WTC11 (cell line): ENCODE data around the gene CTDSPL2.

Experiments used
- CBFB ChIP-seq: sonication (generic); formaldehyde crosslinking; IDR thresholded peaks from 2 replicates; pipeline ENCODE4 v1.8.1; 2022; ENCODE audit warnings: mild to moderate bottlenecking, low read depth, missing genetic modification reagents
- CREM ChIP-seq: sonication (generic); formaldehyde crosslinking; IDR thresholded peaks from 2 replicates; pipeline ENCODE4 v1.8.1; 2022; ENCODE audit warnings: mild to moderate bottlenecking, missing genetic modification reagents, moderate library complexity
- ESRRA ChIP-seq: sonication (generic); formaldehyde crosslinking; IDR thresholded peaks from 2 replicates; pipeline ENCODE4 v1.8.1; 2022; ENCODE audit warnings: mild to moderate bottlenecking, missing genetic modification reagents, borderline replicate concordance
- MXD4 ChIP-seq: fragments of 250-450 bp; sonication (Bioruptor Pico); IDR thresholded peaks from 2 replicates; pipeline ENCODE4 v1.8.0; 2021; ENCODE audit warnings: mild to moderate bottlenecking, moderate library complexity, borderline replicate concordance
- NR2C2 ChIP-seq: sonication (generic); formaldehyde crosslinking; IDR thresholded peaks from 2 replicates; pipeline ENCODE4 v1.8.0; 2022; ENCODE audit warnings: mild to moderate bottlenecking, missing genetic modification reagents
- TF ChIP-seq, protein P1 (sequence below): fragments of 200-600 bp; IDR thresholded peaks from 2 replicates; pipeline ENCODE4 v1.8.0; 2022; ENCODE audit warnings: antibody characterized with exemption
- TF ChIP-seq, protein P2 (sequence below): sonication (generic); formaldehyde crosslinking; IDR thresholded peaks from 2 replicates; pipeline ENCODE4 v1.8.0; 2023; ENCODE audit warnings: mild to moderate bottlenecking, missing genetic modification reagents
- TF ChIP-seq, protein P3 (sequence below): sonication (generic); formaldehyde crosslinking; IDR thresholded peaks from 2 replicates; pipeline ENCODE4 v1.8.0; 2022; ENCODE audit warnings: mild to moderate bottlenecking, missing genetic modification reagents
- TF ChIP-seq, protein P4 (sequence below): sonication (generic); formaldehyde crosslinking; IDR thresholded peaks from 2 replicates; pipeline ENCODE4 v1.8.1; 2022; ENCODE audit warnings: low read depth, missing genetic modification reagents, borderline replicate concordance
- TF ChIP-seq, protein P5 (sequence below): sonication (generic); formaldehyde crosslinking; IDR thresholded peaks from 2 replicates; pipeline ENCODE4 v1.8.1; 2023; ENCODE audit warnings: mild to moderate bottlenecking, moderate library complexity, missing genetic modification reagents
- TF ChIP-seq, protein P6 (sequence below): sonication (generic); formaldehyde crosslinking; IDR thresholded peaks from 2 replicates; pipeline ENCODE4 v1.8.0; 2022; ENCODE audit warnings: mild to moderate bottlenecking, missing genetic modification reagents

DNA sequence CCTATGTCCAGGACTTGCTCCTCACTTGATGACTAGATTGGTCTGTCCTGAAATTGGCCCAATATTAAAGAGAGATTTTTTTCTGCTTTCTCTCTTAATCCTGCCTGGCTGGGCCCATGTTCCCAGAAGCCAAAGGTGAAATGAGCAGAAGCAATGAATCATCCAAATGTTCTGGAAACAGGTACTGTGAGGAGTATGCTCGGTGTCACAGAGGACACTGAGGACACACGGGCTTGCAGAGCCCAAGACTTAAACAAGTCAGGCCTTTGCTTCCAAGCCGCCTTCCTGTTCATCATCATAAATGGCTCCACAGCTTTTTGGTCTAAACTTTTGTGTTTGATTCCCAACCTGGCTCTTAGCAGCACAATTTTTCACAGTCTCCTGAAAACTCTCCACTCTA is 140.9 kb downstream of the CTDSPL2 start:
- TF ChIP-seq NR2C2 (CRISPR knock-in tag) (no peak), ESRRA (no peak), CREM (no peak), CBFB (no peak), MXD4 (CRISPR knock-in tag) (no peak)
- TF ChIP-seq, protein P1, sequence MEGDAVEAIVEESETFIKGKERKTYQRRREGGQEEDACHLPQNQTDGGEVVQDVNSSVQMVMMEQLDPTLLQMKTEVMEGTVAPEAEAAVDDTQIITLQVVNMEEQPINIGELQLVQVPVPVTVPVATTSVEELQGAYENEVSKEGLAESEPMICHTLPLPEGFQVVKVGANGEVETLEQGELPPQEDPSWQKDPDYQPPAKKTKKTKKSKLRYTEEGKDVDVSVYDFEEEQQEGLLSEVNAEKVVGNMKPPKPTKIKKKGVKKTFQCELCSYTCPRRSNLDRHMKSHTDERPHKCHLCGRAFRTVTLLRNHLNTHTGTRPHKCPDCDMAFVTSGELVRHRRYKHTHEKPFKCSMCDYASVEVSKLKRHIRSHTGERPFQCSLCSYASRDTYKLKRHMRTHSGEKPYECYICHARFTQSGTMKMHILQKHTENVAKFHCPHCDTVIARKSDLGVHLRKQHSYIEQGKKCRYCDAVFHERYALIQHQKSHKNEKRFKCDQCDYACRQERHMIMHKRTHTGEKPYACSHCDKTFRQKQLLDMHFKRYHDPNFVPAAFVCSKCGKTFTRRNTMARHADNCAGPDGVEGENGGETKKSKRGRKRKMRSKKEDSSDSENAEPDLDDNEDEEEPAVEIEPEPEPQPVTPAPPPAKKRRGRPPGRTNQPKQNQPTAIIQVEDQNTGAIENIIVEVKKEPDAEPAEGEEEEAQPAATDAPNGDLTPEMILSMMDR, result no peak
- TF ChIP-seq, protein P2, sequence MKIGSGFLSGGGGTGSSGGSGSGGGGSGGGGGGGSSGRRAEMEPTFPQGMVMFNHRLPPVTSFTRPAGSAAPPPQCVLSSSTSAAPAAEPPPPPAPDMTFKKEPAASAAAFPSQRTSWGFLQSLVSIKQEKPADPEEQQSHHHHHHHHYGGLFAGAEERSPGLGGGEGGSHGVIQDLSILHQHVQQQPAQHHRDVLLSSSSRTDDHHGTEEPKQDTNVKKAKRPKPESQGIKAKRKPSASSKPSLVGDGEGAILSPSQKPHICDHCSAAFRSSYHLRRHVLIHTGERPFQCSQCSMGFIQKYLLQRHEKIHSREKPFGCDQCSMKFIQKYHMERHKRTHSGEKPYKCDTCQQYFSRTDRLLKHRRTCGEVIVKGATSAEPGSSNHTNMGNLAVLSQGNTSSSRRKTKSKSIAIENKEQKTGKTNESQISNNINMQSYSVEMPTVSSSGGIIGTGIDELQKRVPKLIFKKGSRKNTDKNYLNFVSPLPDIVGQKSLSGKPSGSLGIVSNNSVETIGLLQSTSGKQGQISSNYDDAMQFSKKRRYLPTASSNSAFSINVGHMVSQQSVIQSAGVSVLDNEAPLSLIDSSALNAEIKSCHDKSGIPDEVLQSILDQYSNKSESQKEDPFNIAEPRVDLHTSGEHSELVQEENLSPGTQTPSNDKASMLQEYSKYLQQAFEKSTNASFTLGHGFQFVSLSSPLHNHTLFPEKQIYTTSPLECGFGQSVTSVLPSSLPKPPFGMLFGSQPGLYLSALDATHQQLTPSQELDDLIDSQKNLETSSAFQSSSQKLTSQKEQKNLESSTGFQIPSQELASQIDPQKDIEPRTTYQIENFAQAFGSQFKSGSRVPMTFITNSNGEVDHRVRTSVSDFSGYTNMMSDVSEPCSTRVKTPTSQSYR, result no peak
- TF ChIP-seq, protein P3, sequence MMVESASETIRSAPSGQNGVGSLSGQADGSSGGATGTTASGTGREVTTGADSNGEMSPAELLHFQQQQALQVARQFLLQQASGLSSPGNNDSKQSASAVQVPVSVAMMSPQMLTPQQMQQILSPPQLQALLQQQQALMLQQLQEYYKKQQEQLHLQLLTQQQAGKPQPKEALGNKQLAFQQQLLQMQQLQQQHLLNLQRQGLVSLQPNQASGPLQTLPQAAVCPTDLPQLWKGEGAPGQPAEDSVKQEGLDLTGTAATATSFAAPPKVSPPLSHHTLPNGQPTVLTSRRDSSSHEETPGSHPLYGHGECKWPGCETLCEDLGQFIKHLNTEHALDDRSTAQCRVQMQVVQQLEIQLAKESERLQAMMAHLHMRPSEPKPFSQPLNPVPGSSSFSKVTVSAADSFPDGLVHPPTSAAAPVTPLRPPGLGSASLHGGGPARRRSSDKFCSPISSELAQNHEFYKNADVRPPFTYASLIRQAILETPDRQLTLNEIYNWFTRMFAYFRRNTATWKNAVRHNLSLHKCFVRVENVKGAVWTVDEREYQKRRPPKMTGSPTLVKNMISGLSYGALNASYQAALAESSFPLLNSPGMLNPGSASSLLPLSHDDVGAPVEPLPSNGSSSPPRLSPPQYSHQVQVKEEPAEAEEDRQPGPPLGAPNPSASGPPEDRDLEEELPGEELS (CRISPR knock-in tag), result no peak
- TF ChIP-seq, protein P4, sequence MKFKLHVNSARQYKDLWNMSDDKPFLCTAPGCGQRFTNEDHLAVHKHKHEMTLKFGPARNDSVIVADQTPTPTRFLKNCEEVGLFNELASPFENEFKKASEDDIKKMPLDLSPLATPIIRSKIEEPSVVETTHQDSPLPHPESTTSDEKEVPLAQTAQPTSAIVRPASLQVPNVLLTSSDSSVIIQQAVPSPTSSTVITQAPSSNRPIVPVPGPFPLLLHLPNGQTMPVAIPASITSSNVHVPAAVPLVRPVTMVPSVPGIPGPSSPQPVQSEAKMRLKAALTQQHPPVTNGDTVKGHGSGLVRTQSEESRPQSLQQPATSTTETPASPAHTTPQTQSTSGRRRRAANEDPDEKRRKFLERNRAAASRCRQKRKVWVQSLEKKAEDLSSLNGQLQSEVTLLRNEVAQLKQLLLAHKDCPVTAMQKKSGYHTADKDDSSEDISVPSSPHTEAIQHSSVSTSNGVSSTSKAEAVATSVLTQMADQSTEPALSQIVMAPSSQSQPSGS (CRISPR knock-in tag), result no peak
- TF ChIP-seq, protein P5, sequence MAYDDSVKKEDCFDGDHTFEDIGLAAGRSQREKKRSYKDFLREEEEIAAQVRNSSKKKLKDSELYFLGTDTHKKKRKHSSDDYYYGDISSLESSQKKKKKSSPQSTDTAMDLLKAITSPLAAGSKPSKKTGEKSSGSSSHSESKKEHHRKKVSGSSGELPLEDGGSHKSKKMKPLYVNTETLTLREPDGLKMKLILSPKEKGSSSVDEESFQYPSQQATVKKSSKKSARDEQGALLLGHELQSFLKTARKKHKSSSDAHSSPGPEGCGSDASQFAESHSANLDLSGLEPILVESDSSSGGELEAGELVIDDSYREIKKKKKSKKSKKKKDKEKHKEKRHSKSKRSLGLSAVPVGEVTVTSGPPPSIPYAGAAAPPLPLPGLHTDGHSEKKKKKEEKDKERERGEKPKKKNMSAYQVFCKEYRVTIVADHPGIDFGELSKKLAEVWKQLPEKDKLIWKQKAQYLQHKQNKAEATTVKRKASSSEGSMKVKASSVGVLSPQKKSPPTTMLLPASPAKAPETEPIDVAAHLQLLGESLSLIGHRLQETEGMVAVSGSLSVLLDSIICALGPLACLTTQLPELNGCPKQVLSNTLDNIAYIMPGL, result no peak
- TF ChIP-seq, protein P6, sequence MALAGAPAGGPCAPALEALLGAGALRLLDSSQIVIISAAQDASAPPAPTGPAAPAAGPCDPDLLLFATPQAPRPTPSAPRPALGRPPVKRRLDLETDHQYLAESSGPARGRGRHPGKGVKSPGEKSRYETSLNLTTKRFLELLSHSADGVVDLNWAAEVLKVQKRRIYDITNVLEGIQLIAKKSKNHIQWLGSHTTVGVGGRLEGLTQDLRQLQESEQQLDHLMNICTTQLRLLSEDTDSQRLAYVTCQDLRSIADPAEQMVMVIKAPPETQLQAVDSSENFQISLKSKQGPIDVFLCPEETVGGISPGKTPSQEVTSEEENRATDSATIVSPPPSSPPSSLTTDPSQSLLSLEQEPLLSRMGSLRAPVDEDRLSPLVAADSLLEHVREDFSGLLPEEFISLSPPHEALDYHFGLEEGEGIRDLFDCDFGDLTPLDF (CRISPR knock-in tag), result no peak
